Measurements from ENCODE around the gene C12orf42.

Gene C12orf42

GRCh38 chr12:103495469-103496456 is at the start of gene C12orf42:
TSS of gene C12orf42 (minus strand) at chr12:103495968. CDS start at chr12:103478426, 17,542 bp downstream.
- DNase-seq (ENCODE audit: low spot score), result peak; percentile 55

DNA sequence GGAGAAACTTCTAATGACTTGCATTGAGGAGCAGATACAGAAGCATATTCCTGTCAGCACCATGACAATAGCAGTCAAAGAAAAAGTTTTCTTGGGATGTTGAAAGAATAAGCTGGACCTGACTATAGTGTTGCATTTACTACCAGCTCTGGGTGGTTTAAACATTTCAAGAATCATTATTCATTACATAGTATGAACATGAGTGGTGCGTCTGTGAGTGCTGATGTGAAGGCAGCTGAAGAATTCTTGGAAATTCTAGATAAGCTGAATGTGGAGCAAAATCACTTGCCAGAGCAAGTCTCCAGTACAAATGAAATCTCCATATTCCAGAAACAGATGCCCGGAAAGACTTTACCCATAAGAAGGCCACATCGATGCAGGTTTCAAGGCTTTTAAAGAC is 46.3 kb upstream of the C12orf42 start:
- DNase-seq (ENCODE audit: low spot score), result no peak

DNA sequence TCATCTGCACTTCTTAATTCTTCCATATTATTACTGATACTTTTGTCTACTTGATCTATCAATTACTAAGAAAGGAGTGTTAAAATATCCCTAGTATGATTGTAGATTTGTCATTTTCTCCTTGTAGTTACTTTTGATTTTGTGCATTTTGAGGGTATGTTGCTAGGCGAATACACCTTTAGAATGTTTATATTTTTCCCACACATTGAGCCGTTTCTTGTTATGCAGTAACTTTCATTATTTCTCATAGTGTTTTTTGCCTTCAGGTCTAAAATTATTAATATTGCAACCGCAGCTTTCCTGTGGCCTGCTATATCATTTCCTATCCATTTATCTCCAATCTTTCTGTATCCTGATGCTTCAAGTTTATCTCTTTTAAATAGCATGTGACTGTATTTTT is 44.6 kb upstream of the C12orf42 start:
- DNase-seq (ENCODE audit: low spot score), result no peak

GRCh38 chr12:103538397-103538796 is 42.6 kb upstream of the C12orf42 start:
- no peak for DNase-seq (ENCODE audit: low spot score)

DNA sequence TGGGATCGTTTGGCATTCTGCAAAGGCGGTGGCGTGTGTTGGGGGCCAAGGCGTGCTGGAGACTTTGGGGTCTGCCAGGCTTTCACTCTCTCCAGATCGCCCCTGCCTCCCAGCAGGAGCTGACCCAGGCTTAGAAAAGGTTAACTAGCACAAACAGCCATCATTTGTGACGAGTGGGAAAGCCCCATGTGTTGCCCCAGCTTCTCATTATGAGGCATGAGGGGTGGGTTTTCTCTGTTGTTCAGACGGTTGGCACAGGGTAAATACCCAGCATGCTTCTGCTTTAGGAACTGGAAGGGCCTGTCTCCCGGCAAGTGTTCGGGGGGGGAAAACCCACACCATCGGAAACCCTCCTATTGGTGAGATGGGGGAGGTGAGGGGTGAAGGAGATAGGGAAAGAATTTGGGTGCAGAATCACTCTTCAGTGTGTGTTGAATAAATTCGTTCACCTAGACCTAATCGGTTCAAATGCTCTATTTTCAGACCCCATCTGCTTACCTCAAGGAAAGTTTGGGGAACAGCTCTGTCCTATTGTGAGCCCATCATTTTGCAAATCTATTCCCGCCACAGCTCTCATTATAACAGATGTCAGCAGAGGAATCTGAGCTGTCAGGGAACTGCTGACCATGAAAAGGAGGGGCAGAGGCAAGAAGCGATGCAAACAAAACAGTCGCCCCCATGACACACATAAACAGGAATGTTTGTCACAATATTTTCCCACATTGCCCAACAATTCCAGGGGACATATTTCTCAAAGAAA is 34.7 kb upstream of the C12orf42 start:
- no peak for DNase-seq (ENCODE audit: low spot score)

- DNase-seq (ENCODE audit: low spot score), result no peak
These were observed 33.5 kb upstream of the C12orf42 start for GRCh38 chr12:103529306-103529705.

DNA sequence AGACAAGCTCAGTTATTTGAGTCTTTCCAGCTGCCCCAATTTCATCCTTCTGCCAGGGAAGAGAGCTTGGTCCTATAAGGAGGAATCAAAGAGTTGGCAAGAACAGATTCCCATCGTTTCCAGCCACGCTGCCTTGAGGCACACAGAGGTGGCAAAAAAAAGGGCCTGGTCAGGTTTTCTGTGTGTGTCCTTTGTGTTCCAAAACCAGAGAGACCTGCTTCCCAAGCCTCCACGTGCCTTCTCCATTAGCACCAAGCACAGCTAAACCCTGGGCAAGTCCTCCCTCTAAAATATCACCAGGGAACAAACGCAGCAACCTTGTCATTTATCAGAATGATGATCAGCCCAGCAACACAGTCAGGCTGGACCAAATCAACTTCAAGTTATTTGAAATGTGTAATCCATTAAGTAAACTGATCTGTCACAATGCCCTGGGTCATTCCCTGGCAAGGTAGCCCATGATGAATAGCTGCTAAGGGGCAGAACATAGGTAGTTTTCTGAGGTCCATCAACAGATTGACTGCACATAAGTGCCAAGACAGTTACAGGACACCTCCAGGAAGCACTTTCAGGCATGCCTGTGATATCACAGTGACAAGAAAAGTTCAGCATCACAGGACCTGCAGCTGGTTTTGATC is 28.6 kb upstream of the C12orf42 start:
- DNase-seq (ENCODE audit: low spot score), result no peak

DNA sequence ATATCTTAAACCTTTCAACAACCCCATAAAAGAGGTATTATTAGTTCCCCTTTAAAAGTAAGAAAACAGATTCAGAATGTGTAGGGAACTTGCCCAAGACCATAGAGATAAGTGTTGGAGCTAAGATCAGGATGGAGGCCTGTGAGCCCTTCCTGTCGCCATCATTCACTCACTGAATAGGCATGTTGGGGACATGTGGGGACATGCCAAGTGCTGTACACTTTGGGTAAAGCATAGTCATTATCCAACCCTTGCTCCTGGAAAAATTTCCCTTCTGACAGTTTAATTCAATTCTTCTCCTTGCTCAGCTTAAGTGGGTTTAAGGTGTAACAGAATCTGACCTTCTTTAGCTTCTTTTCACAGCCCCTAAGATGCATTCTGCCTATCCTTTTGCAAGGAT is 28.0 kb upstream of the C12orf42 start:
- DNase-seq (ENCODE audit: low spot score), result no peak

DNA sequence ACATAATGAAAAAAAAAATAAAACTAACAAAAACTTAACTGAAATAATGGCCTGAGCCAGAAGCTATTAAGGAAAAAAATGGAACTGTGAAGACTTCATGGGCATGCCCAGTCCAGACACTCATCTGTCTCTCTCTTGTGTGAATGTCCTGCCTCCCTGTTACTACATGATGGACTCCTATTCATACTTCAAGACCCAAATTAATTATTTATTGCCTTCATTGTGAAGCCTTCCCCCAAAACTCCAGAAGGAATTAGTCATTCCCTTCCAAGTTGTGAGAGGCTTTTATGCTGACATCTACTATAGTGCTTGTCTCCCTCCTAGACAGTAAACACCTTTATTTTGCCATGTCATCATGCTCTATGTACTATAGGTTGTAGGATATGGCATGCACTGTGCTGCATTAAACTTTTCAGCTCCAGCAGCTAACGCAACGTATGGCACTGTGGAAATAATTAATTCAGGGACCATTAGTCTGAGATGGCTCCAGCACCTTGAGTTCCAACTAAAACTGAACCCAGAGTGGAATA is 25.0 kb upstream of the C12orf42 start:
- DNase-seq (ENCODE audit: low spot score), result no peak

DNA sequence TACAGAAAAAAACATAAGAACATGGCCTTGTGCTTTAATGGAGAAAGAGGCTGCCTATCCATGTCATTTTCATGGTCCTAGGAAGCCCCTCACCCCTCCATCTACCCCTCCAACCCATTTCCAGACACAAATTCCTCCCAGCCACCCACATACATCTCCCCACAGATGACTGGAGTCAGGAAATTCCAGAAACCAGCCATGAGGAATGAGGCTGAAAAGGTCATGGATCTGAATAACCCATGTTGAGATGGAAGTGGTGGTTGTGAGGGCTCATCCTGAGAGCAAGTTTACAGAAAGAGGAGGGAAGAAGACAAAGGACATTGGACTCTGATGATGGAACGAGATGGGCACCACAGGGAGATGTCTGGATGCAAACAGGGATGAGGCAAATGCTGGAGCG is 23.9 kb upstream of the C12orf42 start:
- no peak for DNase-seq (ENCODE audit: low spot score)

GRCh38 chr12:103518899-103519298 is 23.1 kb upstream of the C12orf42 start:
- DNase-seq (ENCODE audit: low spot score), result no peak

DNA sequence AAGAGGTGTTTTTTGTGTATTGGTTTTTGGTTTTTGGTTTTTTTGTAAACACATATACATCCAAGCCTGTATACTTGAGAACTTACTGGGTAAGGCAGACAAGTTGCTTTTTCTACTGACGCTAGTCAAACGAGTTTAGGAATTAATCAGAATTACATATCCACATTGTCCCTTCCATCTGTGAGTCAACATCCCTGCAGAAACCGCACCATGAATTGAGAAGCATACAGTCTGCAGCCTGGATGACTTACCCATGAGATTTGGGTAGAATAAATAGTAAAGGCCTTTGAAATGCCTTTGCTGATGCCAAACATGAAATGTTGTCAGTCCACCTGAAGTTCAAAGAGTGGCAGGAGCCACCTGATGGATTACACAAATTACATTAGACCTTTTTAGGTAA is 21.4 kb upstream of the C12orf42 start:
- no peak for DNase-seq (ENCODE audit: low spot score)

- DNase-seq (ENCODE audit: low spot score), result no peak
These were observed 19.6 kb upstream of the C12orf42 start for GRCh38 chr12:103515341-103515740.

DNA sequence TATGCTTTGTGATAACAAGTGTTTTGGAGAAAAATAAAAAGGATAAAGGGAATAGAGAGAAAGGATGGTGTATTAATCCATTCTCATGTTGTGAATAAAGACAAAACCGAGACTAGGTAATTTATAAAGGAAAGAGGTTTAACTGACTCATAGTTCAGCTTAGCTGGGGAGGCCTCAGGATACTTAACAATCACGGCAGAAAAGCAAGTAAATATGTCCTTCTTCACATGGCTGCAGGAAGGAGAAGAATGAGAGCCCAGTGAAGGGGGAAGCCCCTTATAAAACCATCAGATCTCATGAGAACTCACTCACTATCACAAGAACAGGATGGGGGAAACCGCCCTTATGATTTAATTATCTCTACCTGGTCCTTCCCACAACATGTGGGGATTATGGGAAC is 18.1 kb upstream of the C12orf42 start:
- DNase-seq (ENCODE audit: low spot score), result no peak

DNA sequence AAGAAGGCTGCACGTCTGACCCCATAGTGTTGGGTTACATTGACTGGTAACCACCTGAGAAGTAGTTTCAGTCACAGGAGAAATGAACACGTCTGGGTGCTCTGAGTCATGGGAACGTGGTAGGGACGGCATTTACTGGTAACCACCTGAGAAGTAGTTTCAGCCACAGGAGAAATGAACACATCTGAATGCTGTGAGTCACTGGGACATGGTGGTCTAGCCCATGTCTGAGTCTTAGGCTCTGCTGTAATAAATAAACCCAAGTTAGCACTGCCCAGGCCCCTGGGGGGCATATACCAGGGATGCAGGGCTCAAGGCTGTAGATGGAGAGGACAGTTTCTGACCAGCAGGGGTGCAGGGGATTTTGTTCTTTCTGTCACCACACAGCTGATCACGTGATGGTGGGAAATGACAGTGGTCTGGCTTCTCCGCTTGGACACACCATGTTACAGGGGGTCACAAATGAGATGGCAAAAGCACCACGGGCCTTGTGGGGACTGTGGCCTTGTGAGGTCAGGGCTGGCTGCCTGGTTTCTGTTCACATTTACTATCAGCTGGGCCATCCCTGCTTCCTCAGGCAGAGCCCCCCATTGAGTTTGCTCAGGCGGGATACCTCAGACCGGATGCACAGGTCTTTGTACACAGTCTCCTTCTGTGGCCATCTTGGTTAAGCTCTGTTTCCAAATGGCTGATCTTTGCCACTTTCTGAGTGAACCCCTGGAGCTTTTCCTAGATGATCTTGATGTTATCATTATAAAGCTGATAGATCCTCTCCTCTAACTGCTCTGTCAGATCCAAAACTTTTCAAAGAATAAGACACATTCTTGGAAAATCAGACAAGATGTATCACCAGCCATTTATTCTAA is 9.8 kb upstream of the C12orf42 start:
- no peak for DNase-seq (ENCODE audit: low spot score)

DNA sequence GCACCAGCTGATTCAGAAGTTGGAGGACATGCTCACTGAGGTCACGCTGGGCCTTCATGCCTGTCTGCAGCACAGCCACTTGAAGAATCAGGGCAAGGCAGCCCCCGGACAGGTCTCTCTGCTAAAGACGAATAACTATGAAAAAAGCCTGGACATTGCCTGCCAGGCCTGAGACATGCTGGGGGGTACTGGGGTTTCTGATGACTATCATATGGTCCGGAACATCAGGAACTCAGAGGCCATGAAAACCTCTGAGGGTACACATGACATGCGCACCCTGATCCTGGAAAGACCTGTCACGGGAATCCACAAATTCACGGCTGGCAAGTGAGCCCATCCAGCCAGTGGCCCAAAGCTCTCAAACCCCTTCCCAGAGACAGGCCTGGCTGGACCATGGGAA is 8.8 kb upstream of the C12orf42 start:
- no peak for DNase-seq (ENCODE audit: low spot score)

GRCh38 chr12:103503546-103504480 is 8.0 kb upstream of the C12orf42 start:
- DNase-seq (ENCODE audit: low spot score), result no peak

- DNase-seq (ENCODE audit: low spot score), result no peak
These were observed 5.7 kb upstream of the C12orf42 start for GRCh38 chr12:103501447-103501846.

GRCh38 chr12:103499571-103499970 is 3.8 kb upstream of the C12orf42 start:
- no peak for DNase-seq (ENCODE audit: low spot score)

GRCh38 chr12:103498990-103499389 is 3.2 kb upstream of the C12orf42 start:
- DNase-seq (ENCODE audit: low spot score), result no peak
